GM12878 (cell line): ENCODE results near the gene ADM. TPM values are rescaled to one million over a fixed set of nuclear protein-coding genes. Genes with fewer than 3 reads are reported as not detected.

Experiments used
- ATAC-seq: fragments of 200-7000 bp; cut with Tn5 transposase; 3 replicates; pipeline ENCODE4 v1.9.1; 2020; ENCODE audit warnings: mild to moderate bottlenecking, moderate library complexity
- BruUV-seq: library from RNA; stranded (reverse); fragments of 400-500 nt; replicated peaks from 2 replicates; lab custom pipeline; 2021; lab: Mats Ljungman, UMichigan
- CTCF ChIA-PET: fragments of 300-600 bp; sonication (Branson Sonifier 250); formaldehyde crosslinking; extraction: SDS; loops from one replicate; lab custom pipeline; 2021; ENCODE audit warnings: inconsistent platforms; lab: Yijun Ruan, JAX
- POLR2A ChIA-PET: fragments of 350-600 bp; formaldehyde crosslinking; extraction: SDS; loops from one replicate; lab custom pipeline; 2021; ENCODE audit warnings: inconsistent platforms; lab: Charles Lee
- RAD21 ChIA-PET: fragments of 300-600 bp; sonication (Branson Sonifier 250); formaldehyde crosslinking; loops from one replicate; lab custom pipeline; 2023; ENCODE audit warnings: antibody characterized with exemption; ENCODE audit not compliant: unreplicated experiment; lab: Charles Lee
- SMC1A ChIA-PET: fragments of 300-600 bp; sonication (Branson Sonifier 250); formaldehyde crosslinking; loops from one replicate; lab custom pipeline; 2023; ENCODE audit not compliant: unreplicated experiment, uncharacterized antibody; lab: Charles Lee
- DNase-seq: peaks from one replicate; pipeline ENCODE4 v3.0.0-alpha.2; 2011; ENCODE audit warnings: low read depth, low spot score
- FAIRE-seq: peaks from 3 replicates; lab custom pipeline; 2011; peaks lifted over from hg19 to GRCh38; lab: Jason Lieb, UNC
- H2AFZ ChIP-seq: 2 replicates; pipeline ENCODE4 v1.6.0; 2011; ENCODE audit warnings: low read depth, low read length, control low read depth; ENCODE audit not compliant: control insufficient read depth
- H3K27ac ChIP-seq: 2 replicates; pipeline ENCODE4 v1.5.1; 2011; ENCODE audit warnings: control low read depth; ENCODE audit not compliant: control insufficient read depth, insufficient read depth
- H3K27me3 ChIP-seq, 2 experiments: replicated peaks in 1 of 2; 2 replicates each; pipeline versions ENCODE4 v1.6.0 to v1.6.1; 2011; ENCODE audit warnings: low read length in 1 of 2; ENCODE audit not compliant: control insufficient read depth in 2 of 2, insufficient read depth in 2 of 2
- H3K36me3 ChIP-seq, 2 experiments: 2 replicates each; pipeline ENCODE4 v1.5.1; 2011; ENCODE audit warnings: low read length in 1 of 2; ENCODE audit not compliant: control insufficient read depth in 2 of 2, insufficient read depth in 2 of 2
- H3K4me1 ChIP-seq: 2 replicates; pipeline ENCODE4 v1.6.1; 2011; ENCODE audit warnings: mild to moderate bottlenecking, low read length, moderate library complexity, mixed read lengths; ENCODE audit not compliant: control insufficient read depth, insufficient read depth
- H3K4me2 ChIP-seq: 2 replicates; pipeline ENCODE4 v1.6.0; 2011; ENCODE audit warnings: control low read depth; ENCODE audit not compliant: control insufficient read depth, insufficient read depth
- H3K4me3 ChIP-seq: fragments of 200-600 bp; sonication (generic); 2 replicates; pipeline ENCODE4 v1.5.1; 2016
- H3K79me2 ChIP-seq: 2 replicates; pipeline ENCODE4 v1.6.0; 2011; ENCODE audit warnings: low read length; ENCODE audit not compliant: control insufficient read depth, insufficient read depth
- H3K9ac ChIP-seq: 2 replicates; pipeline ENCODE4 v1.8.0; 2011; ENCODE audit warnings: low read length, control low read depth, mixed read lengths; ENCODE audit not compliant: control insufficient read depth, insufficient read depth
- H3K9me3 ChIP-seq: replicated peaks from 3 replicates; pipeline ENCODE4 v1.5.1; 2011; ENCODE audit warnings: mild to moderate bottlenecking, low read length; ENCODE audit not compliant: control insufficient read depth, insufficient read depth
- H4K20me1 ChIP-seq: 2 replicates; pipeline ENCODE4 v1.6.0; 2011; ENCODE audit not compliant: control insufficient read depth, insufficient read depth
- CHD1 ChIP-seq: IDR thresholded peaks from 2 replicates; pipeline ENCODE4 v1.6.1; 2012; ENCODE audit warnings: low read depth, low read length, improper control_type of control experiment
- CHD4 ChIP-seq: fragments of 200-600 bp; sonication (generic); IDR thresholded peaks from 2 replicates; pipeline ENCODE4 v1.6.1; 2016; ENCODE audit warnings: mild to moderate bottlenecking
- HCFC1 ChIP-seq: fragments of 150-350 bp; IDR thresholded peaks from 2 replicates; pipeline ENCODE4 v1.6.1; 2014; ENCODE audit warnings: low read length
- LARP7 ChIP-seq: fragments of 450-650 bp; IDR thresholded peaks from 2 replicates; pipeline ENCODE4 v1.6.1; 2017; ENCODE audit warnings: mild to moderate bottlenecking
- NR2C2 ChIP-seq: IDR thresholded peaks from 2 replicates; pipeline ENCODE4 v1.6.1; 2011; ENCODE audit warnings: borderline replicate concordance, low read depth; ENCODE audit not compliant: control insufficient read depth, insufficient read length
- PAX8 ChIP-seq: fragments of 450-650 bp; IDR thresholded peaks from 2 replicates; pipeline ENCODE4 v1.6.1; 2017; ENCODE audit warnings: mild to moderate bottlenecking, moderate library complexity
- WGBS: methylation state at CpG from one replicate; pipeline ENCODE4 v1.1.6; 2016; ENCODE audit warnings: low lambda C conversion rate; ENCODE audit not compliant: insufficient replicate concordance, insufficient coverage; ENCODE audit errors: missing lambda C conversion rate; 5-methylcytosine and 5-hydroxymethylcytosine counted together
- in situ Hi-C: fragments of 300-500 bp; cut with MboI; formaldehyde crosslinking; loops from 9 replicates; pipeline ENCODE4 v1.14.3; 2018; ENCODE audit warnings: mixed read lengths
- intact Hi-C: fragments of 100-400 bp; cut with micrococcal nuclease; formaldehyde crosslinking; loops from one replicate; pipeline ENCODE4 v1.14.2; 2022; ENCODE audit not compliant: unreplicated experiment
- polyA plus RNA-seq, 11 experiments: library from polyadenylated mRNA; depleted of rRNA in 4 of 11; unstranded in 6 of 11; stranded (reverse) in 5 of 11; fragments of >200 nt; fragmentation: Nextera tagmentation in 4 of 11; fragmentation: Illumina TruSeq in 1 of 11; extraction: Ambion mirVana in 4 of 11; extraction: Trizol in 1 of 11; gene quantifications; 1 replicate in 1 of 11; 2 replicates in 10 of 11; pipeline versions ENCODE4 v1.2.1 to v1.2.3, GENCODE V29; 2011 to 2016; ENCODE audit warnings: inconsistent platforms in 2 of 11, missing spikeins in 2 of 11, low read depth in 1 of 11
- total RNA-seq, 4 experiments: library from RNA; depleted of rRNA in 3 of 4; stranded (reverse); fragments of >200 nt in 3 of 4; fragmentation: Illumina TruSeq in 1 of 4; extraction: Trizol in 1 of 4; gene quantifications; 2 replicates each; pipeline versions ENCODE4 v1.2.1 to v1.2.3, GENCODE V29; 2013 to 2021
- TF ChIP-seq, protein P1 (sequence below): fragments of 450-650 bp; IDR thresholded peaks from 2 replicates; pipeline ENCODE4 v1.6.1; 2017; ENCODE audit warnings: mild to moderate bottlenecking
- TF ChIP-seq, protein P2 (sequence below): IDR thresholded peaks from 2 replicates; pipeline ENCODE4 v1.6.1; 2012; ENCODE audit warnings: low read length, inconsistent platforms
- TF ChIP-seq, protein P3 (sequence below): IDR thresholded peaks from 2 replicates; pipeline ENCODE4 v1.6.1; 2011; ENCODE audit warnings: mild to moderate bottlenecking, low read depth, low read length, moderate library complexity; ENCODE audit not compliant: insufficient replicate concordance
- TF ChIP-seq, protein P4 (sequence below): IDR thresholded peaks from 2 replicates; pipeline ENCODE4 v1.6.1; 2011; ENCODE audit warnings: borderline replicate concordance, low read depth, mild to moderate bottlenecking, moderate library complexity, mixed read lengths, low read length; ENCODE audit not compliant: insufficient read depth; ENCODE audit errors: extremely low read length
- TF ChIP-seq, protein P5 (sequence below): fragments of 450-650 bp; IDR thresholded peaks from 2 replicates; pipeline ENCODE4 v1.6.1; 2016; ENCODE audit warnings: mild to moderate bottlenecking, moderate library complexity, borderline replicate concordance
- TF ChIP-seq, protein P6 (sequence below): IDR thresholded peaks from 2 replicates; pipeline ENCODE4 v1.6.1; 2011; ENCODE audit warnings: low read depth, low read length, improper control_type of control experiment, borderline replicate concordance

ADM gene
- total and polyA plus RNA-seq, 10 of the 15 experiments (the other 5 are each of a cell fraction or from before 2014, with no cell fraction given), result 0.11 to 4.2 (median 0.21) TPM; not detected in 7

DNA sequence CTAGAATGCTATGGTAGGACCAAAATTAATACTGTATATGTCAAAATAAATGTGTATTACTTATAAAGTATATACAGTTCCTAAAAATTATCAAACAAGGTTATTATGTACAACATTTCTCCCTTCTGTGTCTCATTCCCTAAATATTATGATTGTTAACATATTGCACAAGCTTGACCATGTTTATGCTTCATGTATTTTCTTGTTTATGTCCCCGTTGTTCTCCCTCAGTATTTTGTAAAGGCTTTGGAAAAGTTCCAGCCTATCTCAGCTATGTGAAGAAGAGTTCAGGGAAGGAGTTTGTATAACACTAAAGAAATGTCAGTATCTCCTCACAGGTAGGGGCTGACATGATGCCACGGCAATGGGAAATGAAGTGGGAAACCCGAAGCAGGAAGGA lies 19.6 kb downstream of the ADM start:
- in situ Hi-C loops, result loop anchor here (5.0 to 10.0 kb wide), 3 partner anchors 112 to 560 kb away; no protein-coding TSS in a partner anchor
- H3K27ac ChIP-seq, result no peak overlapping the region
- H3K4me3 ChIP-seq, result no peak overlapping the region
- POLR2A ChIA-PET, result interaction anchor here (0.6 kb wide), 1 partner anchor 19 kb away, joined by 4 read pairs; the partner anchor contains the start of gene ADM
- intact Hi-C loops, result loop anchor here (5.0 kb wide), 3 partner anchors 352 to 567 kb away; no protein-coding TSS in a partner anchor
- no peaks in the 10 kb centered on the region for H3K36me3 ChIP-seq
- H3K4me2 ChIP-seq, result no peak overlapping the region
- H3K79me2 ChIP-seq, result no peaks in the 10 kb centered on the region
- no TSS peak for BruUV-seq
- 0 out of 4 replicates have a peak, but pooled peaks cover 0 to 1% of the 10 kb centered on the region in 2 experiments for H3K27me3 ChIP-seq
- H3K9ac ChIP-seq, result no peak overlapping the region
- ATAC-seq (no peak), FAIRE-seq (no peak), DNase-seq (no peak)
- no peaks in the 10 kb centered on the region for H3K9me3 ChIP-seq
- H3K4me1 ChIP-seq, result no peaks in the 10 kb centered on the region
- CTCF ChIA-PET, result interaction anchor here (0.8 to 4.6 kb wide), 14 partner anchors 10 to 462 kb away, joined by 3 to 52 read pairs (median 4); no protein-coding TSS in a partner anchor
- 42% methylated on average over 3 of the region's 3 CpGs for WGBS
- SMC1A ChIA-PET, result interaction anchor here (1.2 to 6.5 kb wide), 11 partner anchors 10 to 464 kb away, joined by 3 to 55 read pairs (median 7); no protein-coding TSS in a partner anchor
- H4K20me1 ChIP-seq, result no peaks in the 10 kb centered on the region
- RAD21 ChIA-PET, result interaction anchor here (0.6 to 3.2 kb wide), 10 partner anchors 14 to 412 kb away, joined by 3 to 14 read pairs (median 5); no protein-coding TSS in a partner anchor
- H2AFZ ChIP-seq, result no peak overlapping the region
- TF ChIP-seq HCFC1 (no peak), CHD4 (no peak), NR2C2 (no peak), CHD1 (no peak), LARP7 (no peak), PAX8 (no peak)
- TF ChIP-seq, protein P1, sequence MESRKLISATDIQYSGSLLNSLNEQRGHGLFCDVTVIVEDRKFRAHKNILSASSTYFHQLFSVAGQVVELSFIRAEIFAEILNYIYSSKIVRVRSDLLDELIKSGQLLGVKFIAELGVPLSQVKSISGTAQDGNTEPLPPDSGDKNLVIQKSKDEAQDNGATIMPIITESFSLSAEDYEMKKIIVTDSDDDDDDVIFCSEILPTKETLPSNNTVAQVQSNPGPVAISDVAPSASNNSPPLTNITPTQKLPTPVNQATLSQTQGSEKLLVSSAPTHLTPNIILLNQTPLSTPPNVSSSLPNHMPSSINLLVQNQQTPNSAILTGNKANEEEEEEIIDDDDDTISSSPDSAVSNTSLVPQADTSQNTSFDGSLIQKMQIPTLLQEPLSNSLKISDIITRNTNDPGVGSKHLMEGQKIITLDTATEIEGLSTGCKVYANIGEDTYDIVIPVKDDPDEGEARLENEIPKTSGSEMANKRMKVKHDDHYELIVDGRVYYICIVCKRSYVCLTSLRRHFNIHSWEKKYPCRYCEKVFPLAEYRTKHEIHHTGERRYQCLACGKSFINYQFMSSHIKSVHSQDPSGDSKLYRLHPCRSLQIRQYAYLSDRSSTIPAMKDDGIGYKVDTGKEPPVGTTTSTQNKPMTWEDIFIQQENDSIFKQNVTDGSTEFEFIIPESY, result no peak
- TF ChIP-seq, protein P2, sequence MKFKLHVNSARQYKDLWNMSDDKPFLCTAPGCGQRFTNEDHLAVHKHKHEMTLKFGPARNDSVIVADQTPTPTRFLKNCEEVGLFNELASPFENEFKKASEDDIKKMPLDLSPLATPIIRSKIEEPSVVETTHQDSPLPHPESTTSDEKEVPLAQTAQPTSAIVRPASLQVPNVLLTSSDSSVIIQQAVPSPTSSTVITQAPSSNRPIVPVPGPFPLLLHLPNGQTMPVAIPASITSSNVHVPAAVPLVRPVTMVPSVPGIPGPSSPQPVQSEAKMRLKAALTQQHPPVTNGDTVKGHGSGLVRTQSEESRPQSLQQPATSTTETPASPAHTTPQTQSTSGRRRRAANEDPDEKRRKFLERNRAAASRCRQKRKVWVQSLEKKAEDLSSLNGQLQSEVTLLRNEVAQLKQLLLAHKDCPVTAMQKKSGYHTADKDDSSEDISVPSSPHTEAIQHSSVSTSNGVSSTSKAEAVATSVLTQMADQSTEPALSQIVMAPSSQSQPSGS, result no peak
- TF ChIP-seq, protein P3, sequence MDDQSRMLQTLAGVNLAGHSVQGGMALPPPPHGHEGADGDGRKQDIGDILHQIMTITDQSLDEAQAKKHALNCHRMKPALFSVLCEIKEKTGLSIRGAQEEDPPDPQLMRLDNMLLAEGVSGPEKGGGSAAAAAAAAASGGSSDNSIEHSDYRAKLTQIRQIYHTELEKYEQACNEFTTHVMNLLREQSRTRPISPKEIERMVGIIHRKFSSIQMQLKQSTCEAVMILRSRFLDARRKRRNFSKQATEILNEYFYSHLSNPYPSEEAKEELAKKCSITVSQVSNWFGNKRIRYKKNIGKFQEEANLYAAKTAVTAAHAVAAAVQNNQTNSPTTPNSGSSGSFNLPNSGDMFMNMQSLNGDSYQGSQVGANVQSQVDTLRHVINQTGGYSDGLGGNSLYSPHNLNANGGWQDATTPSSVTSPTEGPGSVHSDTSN, result no peak
- TF ChIP-seq, protein P4, sequence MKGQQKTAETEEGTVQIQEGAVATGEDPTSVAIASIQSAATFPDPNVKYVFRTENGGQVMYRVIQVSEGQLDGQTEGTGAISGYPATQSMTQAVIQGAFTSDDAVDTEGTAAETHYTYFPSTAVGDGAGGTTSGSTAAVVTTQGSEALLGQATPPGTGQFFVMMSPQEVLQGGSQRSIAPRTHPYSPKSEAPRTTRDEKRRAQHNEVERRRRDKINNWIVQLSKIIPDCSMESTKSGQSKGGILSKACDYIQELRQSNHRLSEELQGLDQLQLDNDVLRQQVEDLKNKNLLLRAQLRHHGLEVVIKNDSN, result no peak
- TF ChIP-seq, protein P5, sequence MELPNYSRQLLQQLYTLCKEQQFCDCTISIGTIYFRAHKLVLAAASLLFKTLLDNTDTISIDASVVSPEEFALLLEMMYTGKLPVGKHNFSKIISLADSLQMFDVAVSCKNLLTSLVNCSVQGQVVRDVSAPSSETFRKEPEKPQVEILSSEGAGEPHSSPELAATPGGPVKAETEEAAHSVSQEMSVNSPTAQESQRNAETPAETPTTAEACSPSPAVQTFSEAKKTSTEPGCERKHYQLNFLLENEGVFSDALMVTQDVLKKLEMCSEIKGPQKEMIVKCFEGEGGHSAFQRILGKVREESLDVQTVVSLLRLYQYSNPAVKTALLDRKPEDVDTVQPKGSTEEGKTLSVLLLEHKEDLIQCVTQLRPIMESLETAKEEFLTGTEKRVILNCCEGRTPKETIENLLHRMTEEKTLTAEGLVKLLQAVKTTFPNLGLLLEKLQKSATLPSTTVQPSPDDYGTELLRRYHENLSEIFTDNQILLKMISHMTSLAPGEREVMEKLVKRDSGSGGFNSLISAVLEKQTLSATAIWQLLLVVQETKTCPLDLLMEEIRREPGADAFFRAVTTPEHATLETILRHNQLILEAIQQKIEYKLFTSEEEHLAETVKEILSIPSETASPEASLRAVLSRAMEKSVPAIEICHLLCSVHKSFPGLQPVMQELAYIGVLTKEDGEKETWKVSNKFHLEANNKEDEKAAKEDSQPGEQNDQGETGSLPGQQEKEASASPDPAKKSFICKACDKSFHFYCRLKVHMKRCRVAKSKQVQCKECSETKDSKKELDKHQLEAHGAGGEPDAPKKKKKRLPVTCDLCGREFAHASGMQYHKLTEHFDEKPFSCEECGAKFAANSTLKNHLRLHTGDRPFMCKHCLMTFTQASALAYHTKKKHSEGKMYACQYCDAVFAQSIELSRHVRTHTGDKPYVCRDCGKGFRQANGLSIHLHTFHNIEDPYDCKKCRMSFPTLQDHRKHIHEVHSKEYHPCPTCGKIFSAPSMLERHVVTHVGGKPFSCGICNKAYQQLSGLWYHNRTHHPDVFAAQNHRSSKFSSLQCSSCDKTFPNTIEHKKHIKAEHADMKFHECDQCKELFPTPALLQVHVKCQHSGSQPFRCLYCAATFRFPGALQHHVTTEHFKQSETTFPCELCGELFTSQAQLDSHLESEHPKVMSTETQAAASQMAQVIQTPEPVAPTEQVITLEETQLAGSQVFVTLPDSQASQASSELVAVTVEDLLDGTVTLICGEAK, result no peak
- TF ChIP-seq, protein P6, sequence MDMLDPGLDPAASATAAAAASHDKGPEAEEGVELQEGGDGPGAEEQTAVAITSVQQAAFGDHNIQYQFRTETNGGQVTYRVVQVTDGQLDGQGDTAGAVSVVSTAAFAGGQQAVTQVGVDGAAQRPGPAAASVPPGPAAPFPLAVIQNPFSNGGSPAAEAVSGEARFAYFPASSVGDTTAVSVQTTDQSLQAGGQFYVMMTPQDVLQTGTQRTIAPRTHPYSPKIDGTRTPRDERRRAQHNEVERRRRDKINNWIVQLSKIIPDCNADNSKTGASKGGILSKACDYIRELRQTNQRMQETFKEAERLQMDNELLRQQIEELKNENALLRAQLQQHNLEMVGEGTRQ, result no peak
